ENCODE results near the gene SPAG7.

The SPAG7 gene

GRCh38 chr17:4999430-5000093 is 31.9 kb upstream of the SPAG7 start:
- Histone ChIP-seq H3K79me2 (ENCODE audit: control insufficient read depth, low read length) (peaks cover 12% of the 10 kb centered on the region), H4K20me1 (ENCODE audit: control insufficient read depth, insufficient read depth, low read depth, low read length) (no peaks in the 10 kb centered on the region), H3K4me2 (ENCODE audit: low read length) (peak overlapping the region; percentile 98), H3K36me3 (ENCODE audit: control insufficient read depth, low read length) (peaks cover 30% of the 10 kb centered on the region), H3K27me3 (ENCODE audit: control insufficient read depth, low read length) (no peaks in the 10 kb centered on the region), H3K4me1 (ENCODE audit: control insufficient read depth, low read length) (peaks cover 21% of the 10 kb centered on the region), H3K9me3 (ENCODE audit: control insufficient read depth, insufficient read depth, low read length) (no peaks in the 10 kb centered on the region), H3K27ac (ENCODE audit: low read depth, low read length) (no peak overlapping the region), H3F3A (ENCODE audit: control insufficient read depth, insufficient read depth) (no peaks in the 10 kb centered on the region), H3K4me3 (ENCODE audit: low read length) (peak overlapping the region; percentile 85), H3K9me2 (replicated peaks; ENCODE audit: control insufficient read depth, low read length) (no peaks in the 10 kb centered on the region)
- no peak for TF ChIP-seq CTCF (IDR thresholded peaks at IDR 0.05; ENCODE audit: low read depth, low read length, poor library complexity, severe bottlenecking)
- no peak for TF ChIP-seq EZH2phosphoT487 (IDR thresholded peaks at IDR 0.05; ENCODE audit: borderline replicate concordance, low read length)

GRCh38 chr17:4998732-4999429 is 31.3 kb upstream of the SPAG7 start:
- Histone ChIP-seq H3K9me3 (ENCODE audit: control insufficient read depth, insufficient read depth, low read length) (no peaks in the 10 kb centered on the region), H3K9me2 (replicated peaks; ENCODE audit: control insufficient read depth, low read length) (no peaks in the 10 kb centered on the region), H3K4me2 (ENCODE audit: low read length) (peak overlapping the region; percentile 98), H3K79me2 (ENCODE audit: control insufficient read depth, low read length) (peaks cover 12% of the 10 kb centered on the region), H4K20me1 (ENCODE audit: control insufficient read depth, insufficient read depth, low read depth, low read length) (no peaks in the 10 kb centered on the region), H3K36me3 (ENCODE audit: control insufficient read depth, low read length) (peaks cover 23% of the 10 kb centered on the region), H3K4me3 (ENCODE audit: low read length) (peak overlapping the region; percentile 85), H3K27ac (ENCODE audit: low read depth, low read length) (no peak overlapping the region), H3F3A (ENCODE audit: control insufficient read depth, insufficient read depth) (no peaks in the 10 kb centered on the region), H3K4me1 (ENCODE audit: control insufficient read depth, low read length) (peaks cover 21% of the 10 kb centered on the region), H3K27me3 (ENCODE audit: control insufficient read depth, low read length) (no peaks in the 10 kb centered on the region)
- TF ChIP-seq CTCF (IDR thresholded peaks at IDR 0.05; ENCODE audit: low read depth, low read length, poor library complexity, severe bottlenecking) (no peak), EZH2phosphoT487 (IDR thresholded peaks at IDR 0.05; ENCODE audit: borderline replicate concordance, low read length) (no peak)

GRCh38 chr17:4998027-4998731 is 30.6 kb upstream of the SPAG7 start:
- Histone ChIP-seq H3K9me3 (ENCODE audit: control insufficient read depth, insufficient read depth, low read length) (no peaks in the 10 kb centered on the region), H3K4me1 (ENCODE audit: control insufficient read depth, low read length) (peaks cover 21% of the 10 kb centered on the region), H3K9me2 (replicated peaks; ENCODE audit: control insufficient read depth, low read length) (no peaks in the 10 kb centered on the region), H3K27ac (ENCODE audit: low read depth, low read length) (no peak overlapping the region), H3K79me2 (ENCODE audit: control insufficient read depth, low read length) (peaks cover 12% of the 10 kb centered on the region), H4K20me1 (ENCODE audit: control insufficient read depth, insufficient read depth, low read depth, low read length) (no peaks in the 10 kb centered on the region), H3F3A (ENCODE audit: control insufficient read depth, insufficient read depth) (no peaks in the 10 kb centered on the region), H3K36me3 (ENCODE audit: control insufficient read depth, low read length) (peaks cover 16% of the 10 kb centered on the region), H3K27me3 (ENCODE audit: control insufficient read depth, low read length) (no peaks in the 10 kb centered on the region), H3K4me2 (ENCODE audit: low read length) (peak overlapping the region; percentile 98), H3K4me3 (ENCODE audit: low read length) (peak overlapping the region; percentile 85)
- no peak for TF ChIP-seq CTCF (IDR thresholded peaks at IDR 0.05; ENCODE audit: low read depth, low read length, poor library complexity, severe bottlenecking)
- TF ChIP-seq EZH2phosphoT487 (IDR thresholded peaks at IDR 0.05; ENCODE audit: borderline replicate concordance, low read length): no peak
